ENCODE measurements around the gene KLF13. TPM values are rescaled to one million over a fixed set of nuclear protein-coding genes. Genes with fewer than 3 reads are reported as not detected.
A peak's percentile ranks its signal among the peaks of the same experiment; 100 is the strongest.

The KLF13 gene
- total and polyA plus RNA-seq, 2 donors (not counting 1 experiment from before 2014, with no cell fraction given) = 39.6 to 42.9 TPM

- Histone ChIP-seq H3K4me1 (ENCODE audit: control insufficient read depth, extremely low read depth, insufficient read depth, low read length) (peaks cover 6% of the 10 kb centered on the region), H3K9ac (ENCODE audit: insufficient read depth, low read length) (no peak overlapping the region), H3K36me3 (ENCODE audit: control insufficient read depth, insufficient read depth, low read length) (no peaks in the 10 kb centered on the region), H3K9me3 (ENCODE audit: control insufficient read depth, insufficient read depth, low read depth, low read length) (no peaks in the 10 kb centered on the region), H3K27ac (ENCODE audit: insufficient read depth, low read length) (no peak overlapping the region), H3K4me2 (ENCODE audit: extremely low read depth, insufficient read depth, low read length) (no peak overlapping the region), H3K27me3 (ENCODE audit: control insufficient read depth, insufficient read depth, low read length) (no peaks in the 10 kb centered on the region), H2AFZ (ENCODE audit: low read length) (no peak overlapping the region), H4K20me1 (ENCODE audit: control insufficient read depth, extremely low read depth, insufficient read depth, low read length) (no peaks in the 10 kb centered on the region), H3K79me2 (ENCODE audit: control insufficient read depth, insufficient read depth, low read length) (no peaks in the 10 kb centered on the region), H3K4me3 (replicated peaks in 1 of 4; ENCODE audit: control extremely low read depth in 1 of 4, insufficient read depth in 1 of 4, low read depth in 3 of 4, low read length in 4 of 4) (no peak overlapping the region)
- TF ChIP-seq, protein P1, sequence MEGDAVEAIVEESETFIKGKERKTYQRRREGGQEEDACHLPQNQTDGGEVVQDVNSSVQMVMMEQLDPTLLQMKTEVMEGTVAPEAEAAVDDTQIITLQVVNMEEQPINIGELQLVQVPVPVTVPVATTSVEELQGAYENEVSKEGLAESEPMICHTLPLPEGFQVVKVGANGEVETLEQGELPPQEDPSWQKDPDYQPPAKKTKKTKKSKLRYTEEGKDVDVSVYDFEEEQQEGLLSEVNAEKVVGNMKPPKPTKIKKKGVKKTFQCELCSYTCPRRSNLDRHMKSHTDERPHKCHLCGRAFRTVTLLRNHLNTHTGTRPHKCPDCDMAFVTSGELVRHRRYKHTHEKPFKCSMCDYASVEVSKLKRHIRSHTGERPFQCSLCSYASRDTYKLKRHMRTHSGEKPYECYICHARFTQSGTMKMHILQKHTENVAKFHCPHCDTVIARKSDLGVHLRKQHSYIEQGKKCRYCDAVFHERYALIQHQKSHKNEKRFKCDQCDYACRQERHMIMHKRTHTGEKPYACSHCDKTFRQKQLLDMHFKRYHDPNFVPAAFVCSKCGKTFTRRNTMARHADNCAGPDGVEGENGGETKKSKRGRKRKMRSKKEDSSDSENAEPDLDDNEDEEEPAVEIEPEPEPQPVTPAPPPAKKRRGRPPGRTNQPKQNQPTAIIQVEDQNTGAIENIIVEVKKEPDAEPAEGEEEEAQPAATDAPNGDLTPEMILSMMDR (conservative IDR thresholded peaks at IDR 0.05 in 1 of 2, IDR thresholded peaks at IDR 0.05 in 1 of 2; ENCODE audit: low read depth in 1 of 2, low read length in 2 of 2) = no peak
- TF ChIP-seq EZH2 (IDR thresholded peaks at IDR 0.05; ENCODE audit: low read length, missing control alignments) = no peak
- no peak for DNase-seq (ENCODE audit: low read depth in 2 of 2)
Observed at GRCh38 chr15:31387092-31387478, 60.5 kb downstream of the KLF13 start.

DNA sequence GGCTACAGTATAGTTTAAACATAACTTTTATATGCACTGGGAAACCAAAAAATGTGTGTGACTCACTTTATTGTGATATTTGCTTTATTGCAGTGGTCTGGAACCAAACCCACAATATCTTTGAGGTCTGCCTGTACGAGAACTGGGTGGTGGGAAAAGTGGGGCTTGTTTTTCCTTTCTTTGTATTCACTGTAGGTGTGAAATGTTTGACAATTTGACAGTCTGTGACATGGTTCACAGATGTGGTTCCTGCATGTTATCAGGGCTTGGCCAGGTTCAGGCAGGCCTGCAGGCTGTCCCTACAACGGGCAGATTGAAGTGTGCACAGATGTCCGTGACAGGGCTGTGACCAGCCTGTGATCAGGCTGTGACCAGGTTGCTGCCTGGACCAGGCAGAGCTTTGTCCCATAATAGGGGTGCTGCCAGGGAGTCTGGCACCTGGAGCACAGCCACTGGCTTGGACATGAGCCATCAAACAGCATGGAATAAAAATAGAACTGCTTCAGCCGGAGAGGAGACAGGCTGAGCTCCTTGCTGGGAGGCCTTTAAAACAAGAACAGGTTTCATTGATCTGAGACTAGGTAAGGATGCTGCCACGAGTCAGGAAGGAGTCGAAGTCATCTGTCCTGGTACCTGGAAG, 61.0 kb downstream of the KLF13 start:
- H3K36me3 ChIP-seq (ENCODE audit: control insufficient read depth, insufficient read depth, low read length) = no peaks in the 10 kb centered on the region
- H3K9ac ChIP-seq (ENCODE audit: insufficient read depth, low read length) = no peak overlapping the region
- no peak for TF ChIP-seq EZH2 (IDR thresholded peaks at IDR 0.05; ENCODE audit: low read length, missing control alignments)
- TF ChIP-seq, protein P1 (conservative IDR thresholded peaks at IDR 0.05 in 1 of 2, IDR thresholded peaks at IDR 0.05 in 1 of 2; ENCODE audit: low read depth in 1 of 2, low read length in 2 of 2) = no peak
- no peaks in the 10 kb centered on the region for H3K27me3 ChIP-seq (ENCODE audit: control insufficient read depth, insufficient read depth, low read length)
- H3K4me3 ChIP-seq (replicated peaks in 1 of 4; ENCODE audit: control extremely low read depth in 1 of 4, insufficient read depth in 1 of 4, low read depth in 3 of 4, low read length in 4 of 4) = no peak overlapping the region
- peaks cover 7% of the 10 kb centered on the region for H3K4me1 ChIP-seq (ENCODE audit: control insufficient read depth, extremely low read depth, insufficient read depth, low read length)
- no peak overlapping the region for H3K4me2 ChIP-seq (ENCODE audit: extremely low read depth, insufficient read depth, low read length)
- H2AFZ ChIP-seq (ENCODE audit: low read length) = no peak overlapping the region
- DNase-seq (ENCODE audit: low read depth in 2 of 2) = peak in 1 of 2 donors; percentile 44
- no peaks in the 10 kb centered on the region for H4K20me1 ChIP-seq (ENCODE audit: control insufficient read depth, extremely low read depth, insufficient read depth, low read length)
- no peak overlapping the region for H3K27ac ChIP-seq (ENCODE audit: insufficient read depth, low read length)
- H3K79me2 ChIP-seq (ENCODE audit: control insufficient read depth, insufficient read depth, low read length) = no peaks in the 10 kb centered on the region
- H3K9me3 ChIP-seq (ENCODE audit: control insufficient read depth, insufficient read depth, low read depth, low read length) = no peaks in the 10 kb centered on the region

- Histone ChIP-seq H3K4me2 (ENCODE audit: extremely low read depth, insufficient read depth, low read length) (no peak overlapping the region), H3K4me1 (ENCODE audit: control insufficient read depth, extremely low read depth, insufficient read depth, low read length) (peaks cover 7% of the 10 kb centered on the region), H3K36me3 (ENCODE audit: control insufficient read depth, insufficient read depth, low read length) (no peaks in the 10 kb centered on the region), H3K27ac (ENCODE audit: insufficient read depth, low read length) (no peak overlapping the region), H3K27me3 (ENCODE audit: control insufficient read depth, insufficient read depth, low read length) (no peaks in the 10 kb centered on the region), H3K9me3 (ENCODE audit: control insufficient read depth, insufficient read depth, low read depth, low read length) (no peaks in the 10 kb centered on the region), H2AFZ (ENCODE audit: low read length) (no peak overlapping the region), H3K4me3 (replicated peaks in 1 of 4; ENCODE audit: control extremely low read depth in 1 of 4, insufficient read depth in 1 of 4, low read depth in 3 of 4, low read length in 4 of 4) (no peak overlapping the region), H3K79me2 (ENCODE audit: control insufficient read depth, insufficient read depth, low read length) (no peaks in the 10 kb centered on the region), H4K20me1 (ENCODE audit: control insufficient read depth, extremely low read depth, insufficient read depth, low read length) (no peaks in the 10 kb centered on the region), H3K9ac (ENCODE audit: insufficient read depth, low read length) (no peak overlapping the region)
- TF ChIP-seq EZH2 (IDR thresholded peaks at IDR 0.05; ENCODE audit: low read length, missing control alignments) = no peak
- TF ChIP-seq, protein P1 (conservative IDR thresholded peaks at IDR 0.05 in 1 of 2, IDR thresholded peaks at IDR 0.05 in 1 of 2; ENCODE audit: low read depth in 1 of 2, low read length in 2 of 2) = no peak
- no peak for DNase-seq (ENCODE audit: low read depth in 2 of 2)
Observed at GRCh38 chr15:31389576-31389975, 62.9 kb downstream of the KLF13 start.
